ENCODE data around the gene TBC1D5.

The TBC1D5 gene

GRCh38 chr3:17407576-17407975 is 334.9 kb downstream of the TBC1D5 start:
- TF ChIP-seq, protein P1, sequence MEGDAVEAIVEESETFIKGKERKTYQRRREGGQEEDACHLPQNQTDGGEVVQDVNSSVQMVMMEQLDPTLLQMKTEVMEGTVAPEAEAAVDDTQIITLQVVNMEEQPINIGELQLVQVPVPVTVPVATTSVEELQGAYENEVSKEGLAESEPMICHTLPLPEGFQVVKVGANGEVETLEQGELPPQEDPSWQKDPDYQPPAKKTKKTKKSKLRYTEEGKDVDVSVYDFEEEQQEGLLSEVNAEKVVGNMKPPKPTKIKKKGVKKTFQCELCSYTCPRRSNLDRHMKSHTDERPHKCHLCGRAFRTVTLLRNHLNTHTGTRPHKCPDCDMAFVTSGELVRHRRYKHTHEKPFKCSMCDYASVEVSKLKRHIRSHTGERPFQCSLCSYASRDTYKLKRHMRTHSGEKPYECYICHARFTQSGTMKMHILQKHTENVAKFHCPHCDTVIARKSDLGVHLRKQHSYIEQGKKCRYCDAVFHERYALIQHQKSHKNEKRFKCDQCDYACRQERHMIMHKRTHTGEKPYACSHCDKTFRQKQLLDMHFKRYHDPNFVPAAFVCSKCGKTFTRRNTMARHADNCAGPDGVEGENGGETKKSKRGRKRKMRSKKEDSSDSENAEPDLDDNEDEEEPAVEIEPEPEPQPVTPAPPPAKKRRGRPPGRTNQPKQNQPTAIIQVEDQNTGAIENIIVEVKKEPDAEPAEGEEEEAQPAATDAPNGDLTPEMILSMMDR (IDR thresholded peaks at IDR 0.05; ENCODE audit: insufficient read depth, low read depth, low read length, missing control alignments): no peak
- DNase-seq (ENCODE audit: low read depth): no peak
- no peak overlapping the region for H3K4me3 ChIP-seq (ENCODE audit: low read depth, low read length)

- no peak overlapping the region for H3K4me3 ChIP-seq (ENCODE audit: low read depth, low read length)
- no peak for DNase-seq (ENCODE audit: low read depth)
- TF ChIP-seq, protein P1 (IDR thresholded peaks at IDR 0.05; ENCODE audit: insufficient read depth, low read depth, low read length, missing control alignments): no peak
Observed at GRCh38 chr3:17404548-17404947, 337.9 kb downstream of the TBC1D5 start.

GRCh38 chr3:17402442-17402841 is 340.0 kb downstream of the TBC1D5 start:
- H3K4me3 ChIP-seq (ENCODE audit: low read depth, low read length): no peak overlapping the region
- TF ChIP-seq, protein P1 (IDR thresholded peaks at IDR 0.05; ENCODE audit: insufficient read depth, low read depth, low read length, missing control alignments): no peak
- DNase-seq (ENCODE audit: low read depth): no peak

DNA sequence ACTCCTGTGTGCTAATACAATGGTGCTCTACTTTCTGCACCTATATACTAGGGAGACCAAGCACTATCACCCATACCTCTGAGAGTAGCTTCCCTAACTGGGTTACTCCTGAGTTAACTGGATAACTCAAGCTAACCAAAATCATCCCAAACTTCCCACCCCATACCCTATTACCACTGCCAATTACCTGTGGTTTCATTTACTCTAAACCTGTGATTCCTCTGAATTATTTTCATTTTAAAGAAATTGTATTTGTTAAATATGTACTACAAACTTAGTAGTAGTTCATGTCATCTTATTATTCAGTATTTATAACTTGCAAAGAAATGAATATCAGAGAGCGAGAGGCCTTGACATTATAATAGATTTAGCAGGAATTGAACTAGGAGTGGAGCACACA is 340.5 kb downstream of the TBC1D5 start:
- no peak for DNase-seq (ENCODE audit: low read depth)
- TF ChIP-seq, protein P1 (IDR thresholded peaks at IDR 0.05; ENCODE audit: insufficient read depth, low read depth, low read length, missing control alignments): no peak
- no peak overlapping the region for H3K4me3 ChIP-seq (ENCODE audit: low read depth, low read length)

DNA sequence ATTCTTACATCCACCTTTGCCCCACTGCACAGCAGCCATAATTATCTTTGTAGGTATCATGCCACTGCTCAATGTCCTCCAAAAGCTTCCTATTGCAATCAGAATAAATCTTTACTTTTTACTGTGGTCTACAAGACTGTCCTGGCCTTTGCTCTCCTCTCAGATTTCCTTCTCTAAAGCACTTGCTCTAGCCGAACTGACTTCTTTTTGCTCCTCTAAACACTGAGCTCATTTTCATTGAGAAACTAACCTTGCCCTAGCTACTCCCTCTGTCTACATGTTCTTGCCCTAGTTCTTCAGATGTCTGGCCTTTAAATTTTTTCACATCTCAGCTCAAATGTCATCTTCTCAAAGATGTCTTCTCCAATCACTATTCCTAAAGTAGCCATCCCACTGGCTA is 342.8 kb downstream of the TBC1D5 start:
- DNase-seq (ENCODE audit: low read depth): peak; percentile 5
- H3K4me3 ChIP-seq (ENCODE audit: low read depth, low read length): no peak overlapping the region
- TF ChIP-seq, protein P1 (IDR thresholded peaks at IDR 0.05; ENCODE audit: insufficient read depth, low read depth, low read length, missing control alignments): no peak

DNA sequence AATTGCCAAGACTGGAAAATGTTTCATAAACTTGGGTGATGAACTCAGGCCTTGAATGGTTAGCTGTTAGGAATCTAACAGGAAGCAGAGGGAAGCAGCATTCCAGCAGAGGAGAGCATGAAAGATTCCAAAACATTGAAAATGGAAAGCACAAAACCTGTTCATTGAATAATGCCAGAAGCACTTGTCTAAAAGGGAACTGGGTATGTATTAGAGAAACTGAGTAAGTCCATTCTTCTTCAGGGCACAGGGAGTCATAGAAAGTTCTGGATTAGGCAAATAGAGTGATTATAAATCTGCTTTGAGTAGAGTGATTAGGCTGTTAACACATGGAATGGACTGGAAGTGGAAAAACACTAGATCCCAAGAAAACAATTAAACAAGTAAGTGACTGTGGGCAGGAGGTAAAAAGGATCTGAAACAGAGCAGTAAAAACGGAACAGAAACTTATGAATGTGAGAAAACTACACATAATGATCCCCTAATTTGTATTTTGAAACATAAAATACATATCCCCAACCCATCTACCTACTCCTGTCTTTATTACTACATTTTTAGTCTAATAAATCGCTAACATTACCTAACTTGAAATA is 343.4 kb downstream of the TBC1D5 start:
- TF ChIP-seq, protein P1 (IDR thresholded peaks at IDR 0.05; ENCODE audit: insufficient read depth, low read depth, low read length, missing control alignments): no peak
- peak; percentile 45 for DNase-seq (ENCODE audit: low read depth)
- no peak overlapping the region for H3K4me3 ChIP-seq (ENCODE audit: low read depth, low read length)

GRCh38 chr3:17396036-17396435 is 346.4 kb downstream of the TBC1D5 start:
- TF ChIP-seq, protein P1 (IDR thresholded peaks at IDR 0.05; ENCODE audit: insufficient read depth, low read depth, low read length, missing control alignments): no peak
- no peak for DNase-seq (ENCODE audit: low read depth)
- H3K4me3 ChIP-seq (ENCODE audit: low read depth, low read length): no peak overlapping the region

All from GM12865 (cell line).